ENCODE results near the gene ZNF770.
"Not testable (repeated sequence)": the region's sequence is repeated elsewhere in the genome, so short reads cannot be mapped to it uniquely, and the experiment has no call there.

The ZNF770 gene

GRCh38 chr15:34970098-34970643 is 17.9 kb downstream of the ZNF770 start:
- not testable (repeated sequence) for DNase-seq

- DNase-seq = peak; percentile 95
Observed at GRCh38 chr15:34969340-34970097, 18.6 kb downstream of the ZNF770 start, which contains the start of gene AQR. Gene AQR (minus strand): TSS chr15:34969742. CDS start chr15:34969613, 129 bp downstream.

GRCh38 chr15:34964277-34964676 is 23.8 kb downstream of the ZNF770 start:
- DNase-seq = no peak

GRCh38 chr15:34953851-34954250 is 34.2 kb downstream of the ZNF770 start:
- no peak for DNase-seq

GRCh38 chr15:34952481-34952880 is 35.6 kb downstream of the ZNF770 start:
- no peak for DNase-seq

GRCh38 chr15:34951993-34952392 is 36.1 kb downstream of the ZNF770 start:
- DNase-seq = no peak

GRCh38 chr15:34944936-34945335 is 43.2 kb downstream of the ZNF770 start:
- DNase-seq = no peak

- no peak for DNase-seq
Observed at GRCh38 chr15:34943711-34944110, 44.4 kb downstream of the ZNF770 start.

GRCh38 chr15:34943264-34943663 is 44.8 kb downstream of the ZNF770 start:
- not testable (repeated sequence) for DNase-seq

GRCh38 chr15:34942363-34942762 is 45.7 kb downstream of the ZNF770 start:
- DNase-seq = no peak

- DNase-seq = no peak
Observed at GRCh38 chr15:34941831-34942230, 46.3 kb downstream of the ZNF770 start.

- no peak for DNase-seq
Observed at GRCh38 chr15:34941185-34941698, 46.8 kb downstream of the ZNF770 start.

- DNase-seq = no peak
Observed at GRCh38 chr15:34933432-34933975, 54.6 kb downstream of the ZNF770 start.

GRCh38 chr15:34928349-34928748 is 59.7 kb downstream of the ZNF770 start:
- DNase-seq = not testable (repeated sequence)
